Measurements from ENCODE around the gene CINP.

DNA sequence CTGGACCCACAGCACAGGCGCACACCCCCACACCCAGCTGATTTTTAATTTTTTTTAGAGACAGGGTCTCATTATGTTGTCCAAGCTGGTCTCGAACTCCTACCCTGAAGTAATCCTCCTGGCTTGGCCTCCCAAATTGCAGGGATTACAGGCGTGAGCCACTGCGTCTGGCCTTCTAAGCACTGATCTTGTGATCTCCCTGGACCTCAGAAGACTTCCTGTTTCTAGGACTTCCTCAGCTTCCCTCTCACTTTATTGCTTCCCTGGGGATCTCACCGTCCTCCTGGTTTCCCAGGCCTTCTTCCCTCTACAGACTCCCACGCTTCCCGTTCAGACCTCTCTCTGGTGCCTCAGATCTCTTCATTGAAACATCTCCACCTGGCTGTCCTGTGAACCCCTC is 29.3 kb downstream of the CINP start:
- TF ChIP-seq, protein P1, sequence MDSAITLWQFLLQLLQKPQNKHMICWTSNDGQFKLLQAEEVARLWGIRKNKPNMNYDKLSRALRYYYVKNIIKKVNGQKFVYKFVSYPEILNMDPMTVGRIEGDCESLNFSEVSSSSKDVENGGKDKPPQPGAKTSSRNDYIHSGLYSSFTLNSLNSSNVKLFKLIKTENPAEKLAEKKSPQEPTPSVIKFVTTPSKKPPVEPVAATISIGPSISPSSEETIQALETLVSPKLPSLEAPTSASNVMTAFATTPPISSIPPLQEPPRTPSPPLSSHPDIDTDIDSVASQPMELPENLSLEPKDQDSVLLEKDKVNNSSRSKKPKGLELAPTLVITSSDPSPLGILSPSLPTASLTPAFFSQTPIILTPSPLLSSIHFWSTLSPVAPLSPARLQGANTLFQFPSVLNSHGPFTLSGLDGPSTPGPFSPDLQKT (CRISPR knock-in tag; IDR thresholded peaks at IDR 0.05; ENCODE audit: borderline replicate concordance): no peak
- TF ChIP-seq ZNF333 (CRISPR knock-in tag; IDR thresholded peaks at IDR 0.05; ENCODE audit: borderline replicate concordance): no peak
- TF ChIP-seq SYNCRIP (IDR thresholded peaks at IDR 0.05; ENCODE audit: insufficient read depth, low read depth, low read length): no peak
- no peak for TF ChIP-seq STAG1 (CRISPR knock-in tag; IDR thresholded peaks at IDR 0.05)
- TF ChIP-seq, protein P2, sequence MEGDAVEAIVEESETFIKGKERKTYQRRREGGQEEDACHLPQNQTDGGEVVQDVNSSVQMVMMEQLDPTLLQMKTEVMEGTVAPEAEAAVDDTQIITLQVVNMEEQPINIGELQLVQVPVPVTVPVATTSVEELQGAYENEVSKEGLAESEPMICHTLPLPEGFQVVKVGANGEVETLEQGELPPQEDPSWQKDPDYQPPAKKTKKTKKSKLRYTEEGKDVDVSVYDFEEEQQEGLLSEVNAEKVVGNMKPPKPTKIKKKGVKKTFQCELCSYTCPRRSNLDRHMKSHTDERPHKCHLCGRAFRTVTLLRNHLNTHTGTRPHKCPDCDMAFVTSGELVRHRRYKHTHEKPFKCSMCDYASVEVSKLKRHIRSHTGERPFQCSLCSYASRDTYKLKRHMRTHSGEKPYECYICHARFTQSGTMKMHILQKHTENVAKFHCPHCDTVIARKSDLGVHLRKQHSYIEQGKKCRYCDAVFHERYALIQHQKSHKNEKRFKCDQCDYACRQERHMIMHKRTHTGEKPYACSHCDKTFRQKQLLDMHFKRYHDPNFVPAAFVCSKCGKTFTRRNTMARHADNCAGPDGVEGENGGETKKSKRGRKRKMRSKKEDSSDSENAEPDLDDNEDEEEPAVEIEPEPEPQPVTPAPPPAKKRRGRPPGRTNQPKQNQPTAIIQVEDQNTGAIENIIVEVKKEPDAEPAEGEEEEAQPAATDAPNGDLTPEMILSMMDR (CRISPR knock-in tag; IDR thresholded peaks at IDR 0.05): no peak
- no peak for TF ChIP-seq KAT2B (IDR thresholded peaks at IDR 0.05; ENCODE audit: borderline replicate concordance, low read depth, low read length)
- no peak for TF ChIP-seq KDM5B (CRISPR knock-in tag; IDR thresholded peaks at IDR 0.05; ENCODE audit: borderline replicate concordance)
- TF ChIP-seq RXRA (CRISPR knock-in tag; IDR thresholded peaks at IDR 0.05): no peak
- TF ChIP-seq, protein P3, sequence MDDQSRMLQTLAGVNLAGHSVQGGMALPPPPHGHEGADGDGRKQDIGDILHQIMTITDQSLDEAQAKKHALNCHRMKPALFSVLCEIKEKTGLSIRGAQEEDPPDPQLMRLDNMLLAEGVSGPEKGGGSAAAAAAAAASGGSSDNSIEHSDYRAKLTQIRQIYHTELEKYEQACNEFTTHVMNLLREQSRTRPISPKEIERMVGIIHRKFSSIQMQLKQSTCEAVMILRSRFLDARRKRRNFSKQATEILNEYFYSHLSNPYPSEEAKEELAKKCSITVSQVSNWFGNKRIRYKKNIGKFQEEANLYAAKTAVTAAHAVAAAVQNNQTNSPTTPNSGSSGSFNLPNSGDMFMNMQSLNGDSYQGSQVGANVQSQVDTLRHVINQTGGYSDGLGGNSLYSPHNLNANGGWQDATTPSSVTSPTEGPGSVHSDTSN (CRISPR knock-in tag; IDR thresholded peaks at IDR 0.05; ENCODE audit: borderline replicate concordance): no peak
